HEK293 (cell line): Measurements from ENCODE around the gene BLM.
A peak's percentile ranks its signal among the peaks of the same experiment; 100 is the strongest.

Experiments
- CTCF ChIA-PET: fragments of 350-600 bp; formaldehyde crosslinking; extraction: SDS; loops from one replicate; lab custom pipeline; 2021; ENCODE audit warnings: antibody characterized with exemption; lab: Yijun Ruan, JAX
- POLR2A ChIA-PET: fragments of 300-600 bp; formaldehyde crosslinking; extraction: SDS; loops from one replicate; lab custom pipeline; 2020; ENCODE audit warnings: antibody characterized with exemption, inconsistent platforms; lab: Yijun Ruan, JAX
- H3K27ac ChIP-seq: fragments of 200-500 bp; sonication (Bioruptor generic); 2 replicates; pipeline ENCODE4 v1.5.1; 2014; ENCODE audit warnings: low read depth, low read length, control low read depth, inconsistent platforms; ENCODE audit errors: extremely low read depth
- H3K36me3 ChIP-seq, 2 experiments: fragments of 200-500 bp in 1 of 2; sonication (Bioruptor generic) in 1 of 2; 1 replicate in 1 of 2; 2 replicates in 1 of 2; pipeline ENCODE4 v1.5.1; 2014 to 2017; ENCODE audit warnings: inconsistent platforms in 2 of 2, low read length in 2 of 2; ENCODE audit not compliant: control insufficient read depth in 2 of 2, insufficient read depth in 1 of 2
- H3K4me1 ChIP-seq: fragments of 200-500 bp; sonication (Bioruptor generic); 2 replicates; pipeline ENCODE4 v1.5.1; 2014; ENCODE audit warnings: mild to moderate bottlenecking, low read length, inconsistent platforms; ENCODE audit not compliant: control insufficient read depth, insufficient read depth
- H3K4me3 ChIP-seq: 2 replicates; pipeline ENCODE4 v1.5.1; 2011; ENCODE audit warnings: low read depth, mild to moderate bottlenecking, control low read depth, low read length, moderate library complexity
- H3K9me3 ChIP-seq: fragments of 200-500 bp; sonication (Bioruptor generic); 2 replicates; pipeline ENCODE4 v1.5.1; 2014; ENCODE audit warnings: low read depth, low read length, inconsistent platforms; ENCODE audit not compliant: control insufficient read depth, insufficient read depth
- ATF2 ChIP-seq: fragments of 450-650 bp; formaldehyde crosslinking; IDR thresholded peaks from 2 replicates; pipeline ENCODE4 v1.5.1; 2016; ENCODE audit warnings: missing biosample characterization, missing genetic modification characterization, low read depth
- FEZF1 ChIP-seq: fragments of 450-650 bp; formaldehyde crosslinking; IDR thresholded peaks from 2 replicates; pipeline ENCODE4 v1.5.1; 2016; ENCODE audit warnings: missing biosample characterization, missing genetic modification characterization
- KLF9 ChIP-seq: fragments of 450-650 bp; formaldehyde crosslinking; IDR thresholded peaks from 2 replicates; pipeline ENCODE4 v1.5.1; 2016; ENCODE audit warnings: missing biosample characterization, missing genetic modification characterization, low read depth
- MYNN ChIP-seq: fragments of 450-650 bp; formaldehyde crosslinking; IDR thresholded peaks from 2 replicates; pipeline ENCODE4 v1.5.1; 2016; ENCODE audit warnings: missing biosample characterization, missing genetic modification characterization, borderline replicate concordance
- MZF1 ChIP-seq: fragments of 450-650 bp; formaldehyde crosslinking; IDR thresholded peaks from 2 replicates; pipeline ENCODE4 v1.5.1; 2017; ENCODE audit warnings: missing biosample characterization, missing genetic modification characterization, borderline replicate concordance
- PRDM4 ChIP-seq: fragments of 450-650 bp; formaldehyde crosslinking; IDR thresholded peaks from 2 replicates; pipeline ENCODE4 v1.5.1; 2017; ENCODE audit warnings: missing biosample characterization, missing genetic modification characterization
- SCRT2 ChIP-seq: fragments of 450-650 bp; formaldehyde crosslinking; IDR thresholded peaks from 2 replicates; pipeline ENCODE4 v1.5.1; 2016; ENCODE audit warnings: missing biosample characterization, missing genetic modification characterization
- SP3 ChIP-seq: fragments of 450-650 bp; formaldehyde crosslinking; IDR thresholded peaks from 2 replicates; pipeline ENCODE4 v1.5.1; 2016; ENCODE audit warnings: missing biosample characterization, missing genetic modification characterization
- ZBTB17 ChIP-seq: fragments of 450-650 bp; formaldehyde crosslinking; IDR thresholded peaks from 2 replicates; pipeline ENCODE4 v1.5.1; 2016; ENCODE audit warnings: missing biosample characterization, missing genetic modification characterization
- ZBTB20 ChIP-seq: fragments of 450-650 bp; formaldehyde crosslinking; IDR thresholded peaks from 2 replicates; pipeline ENCODE4 v1.5.1; 2016; ENCODE audit warnings: missing biosample characterization, missing genetic modification characterization
- ZFHX2 ChIP-seq: fragments of 450-650 bp; formaldehyde crosslinking; conservative IDR thresholded peaks from 2 replicates; pipeline ENCODE4 v1.5.1; 2016; ENCODE audit warnings: missing biosample characterization, missing genetic modification characterization
- ZNF132 ChIP-seq: fragments of 450-650 bp; formaldehyde crosslinking; IDR thresholded peaks from 2 replicates; pipeline ENCODE4 v1.5.1; 2017; ENCODE audit warnings: missing biosample characterization, missing genetic modification characterization, borderline replicate concordance
- ZNF146 ChIP-seq: fragments of 450-650 bp; formaldehyde crosslinking; IDR thresholded peaks from 2 replicates; pipeline ENCODE4 v1.5.1; 2016; ENCODE audit warnings: missing biosample characterization, missing genetic modification characterization
- ZNF324 ChIP-seq: fragments of 450-650 bp; formaldehyde crosslinking; IDR thresholded peaks from 2 replicates; pipeline ENCODE4 v1.5.1; 2016; ENCODE audit warnings: missing biosample characterization, missing genetic modification characterization
- ZNF366 ChIP-seq: fragments of 450-650 bp; formaldehyde crosslinking; conservative IDR thresholded peaks from 2 replicates; pipeline ENCODE4 v1.5.1; 2016; ENCODE audit warnings: missing biosample characterization, missing genetic modification characterization
- ZNF549 ChIP-seq: fragments of 450-650 bp; IDR thresholded peaks from 2 replicates; pipeline ENCODE4 v1.5.1; 2018; ENCODE audit warnings: missing biosample characterization, missing genetic modification characterization, mild to moderate bottlenecking, inconsistent platforms, moderate library complexity
- ZNF585B ChIP-seq: fragments of 450-650 bp; formaldehyde crosslinking; IDR thresholded peaks from 2 replicates; pipeline ENCODE4 v1.5.1; 2016; ENCODE audit warnings: missing biosample characterization, missing genetic modification characterization
- ZNF639 ChIP-seq: fragments of 450-650 bp; formaldehyde crosslinking; IDR thresholded peaks from 2 replicates; pipeline ENCODE4 v1.5.1; 2016; ENCODE audit warnings: missing biosample characterization, missing genetic modification characterization
- ZNF654 ChIP-seq: fragments of 450-650 bp; formaldehyde crosslinking; IDR thresholded peaks from 2 replicates; pipeline ENCODE4 v1.5.1; 2016; ENCODE audit warnings: low read depth, missing biosample characterization, missing genetic modification characterization
- ZNF76 ChIP-seq: fragments of 450-650 bp; formaldehyde crosslinking; IDR thresholded peaks from 2 replicates; pipeline ENCODE4; 2016; ENCODE audit warnings: low read depth, missing biosample characterization, missing genetic modification characterization, borderline replicate concordance
- ZSCAN5A ChIP-seq: fragments of 450-650 bp; formaldehyde crosslinking; IDR thresholded peaks from 2 replicates; pipeline ENCODE4 v1.5.1; 2016; ENCODE audit warnings: missing biosample characterization, missing genetic modification characterization

The BLM gene

GRCh38 chr15:90710436-90711027 lies 6.6 kb upstream of the BLM start:
- CTCF ChIA-PET: interaction anchor here (0.7 to 1.2 kb wide), 4 partner anchors 57 to 323 kb away, joined by 3 to 6 read pairs (median 4); no protein-coding TSS in a partner anchor
- no peak overlapping the region for H3K27ac ChIP-seq
- peaks cover 0 to 5% of the 10 kb centered on the region in 2 experiments; a peak in 2 of 3 replicates for H3K36me3 ChIP-seq
- no peaks in the 10 kb centered on the region for H3K9me3 ChIP-seq
- H3K4me3 ChIP-seq: no peak overlapping the region
- POLR2A ChIA-PET: no interaction called here
- peak; percentile 82 for TF ChIP-seq FEZF1 (tag by site-specific recombination)
- peak; percentile 72 for TF ChIP-seq ZBTB17 (tag by site-specific recombination)
- TF ChIP-seq MYNN (tag by site-specific recombination): no peak
- peaks cover 35% of the 10 kb centered on the region for H3K4me1 ChIP-seq

GRCh38 chr15:90711418-90711824 lies 5.7 kb upstream of the BLM start:
- H3K4me3 ChIP-seq: no peak overlapping the region
- TF ChIP-seq ZNF639 (no peak), ZNF366 (tag by site-specific recombination) (peak; percentile 76; the same call in 1 of the 2 replicates)
- TF ChIP-seq, all 188 proteins: peak for 1
- Histone ChIP-seq H3K4me1 (peaks cover 28% of the 10 kb centered on the region), H3K27ac (no peak overlapping the region), H3K36me3 (peaks cover 0 to 5% of the 10 kb centered on the region in 2 experiments; a peak in 2 of 3 replicates), H3K9me3 (no peaks in the 10 kb centered on the region)
- CTCF ChIA-PET: interaction anchor here (0.7 kb wide), 2 partner anchors 23 to 190 kb away, joined by 3 to 6 read pairs; no protein-coding TSS in a partner anchor
- POLR2A ChIA-PET: interaction anchor here (0.5 kb wide), 1 partner anchor 62 kb away, joined by 3 read pairs; no protein-coding TSS in a partner anchor

- Histone ChIP-seq H3K27ac (no peak overlapping the region), H3K4me1 (peaks cover 23% of the 10 kb centered on the region), H3K9me3 (no peaks in the 10 kb centered on the region), H3K36me3 (peaks cover 0 to 5% of the 10 kb centered on the region in 2 experiments; a peak in 2 of 3 replicates), H3K4me3 (no peak overlapping the region)
- ChIA-PET POLR2A (no interaction called here), CTCF (interaction anchor here (0.7 kb wide), 1 partner anchor 23 kb away, joined by 3 read pairs; no protein-coding TSS in a partner anchor)
- TF ChIP-seq ZNF146 (peak; percentile 66), KLF9 (no peak)
- TF ChIP-seq, all 188 proteins: peak for 1
Measured at GRCh38 chr15:90711842-90712241, 5.3 kb upstream of the BLM start.

- ChIA-PET CTCF (interaction anchor here (0.7 kb wide), 1 partner anchor 11 kb away, joined by 3 read pairs; no protein-coding TSS in a partner anchor), POLR2A (no interaction called here)
- Histone ChIP-seq H3K4me1 (peaks cover 13% of the 10 kb centered on the region; the same call in 1 of the 2 replicates), H3K4me3 (no peak overlapping the region), H3K27ac (no peak overlapping the region), H3K9me3 (no peaks in the 10 kb centered on the region), H3K36me3 (peaks cover 0 to 5% of the 10 kb centered on the region in 2 experiments; a peak in 2 of 3 replicates)
- TF ChIP-seq MZF1 (tag by site-specific recombination): no peak
- no peak for TF ChIP-seq PRDM4 (tag by site-specific recombination)
- TF ChIP-seq SP3 (tag by site-specific recombination): no peak
- TF ChIP-seq ZNF324: no peak
- no peak for TF ChIP-seq ZNF549 (tag by site-specific recombination)
- TF ChIP-seq ZBTB20 (tag by site-specific recombination): no peak
- TF ChIP-seq ZFHX2 (tag by site-specific recombination): no peak
- TF ChIP-seq ZNF132: no peak
- TF ChIP-seq ZSCAN5A: no peak
- no peak for TF ChIP-seq ZNF76 (tag by site-specific recombination)
- no peak for TF ChIP-seq ZNF654
- no peak for TF ChIP-seq SCRT2
- no peak for TF ChIP-seq ATF2 (tag by site-specific recombination)
- no peak for TF ChIP-seq ZNF585B (tag by site-specific recombination)
Measured at GRCh38 chr15:90713081-90713480, 4.1 kb upstream of the BLM start.
